ENCODE data around the gene POLR2H.
A peak's percentile ranks its signal among the peaks of the same experiment; 100 is the strongest.

Gene POLR2H

DNA sequence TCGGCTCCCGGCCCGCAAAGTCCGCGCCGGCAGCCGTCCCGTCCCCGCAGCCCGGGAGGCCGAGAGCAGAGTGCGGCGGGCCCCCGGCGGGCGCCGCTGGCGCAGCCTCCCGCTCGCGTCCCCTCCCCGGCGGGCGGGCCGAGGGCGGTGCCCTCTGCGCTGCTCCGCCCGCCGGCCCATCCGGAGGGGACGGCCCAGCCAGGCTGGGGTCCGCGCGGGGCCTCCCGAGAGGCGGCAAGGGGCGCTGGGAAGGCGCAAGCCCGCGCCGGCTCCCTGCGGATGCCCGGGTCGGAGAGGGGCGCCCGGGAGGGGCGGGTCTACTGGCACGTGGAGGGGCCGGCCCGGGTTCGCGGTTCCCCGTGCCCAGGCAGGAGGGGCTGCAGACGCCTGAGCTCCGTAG, at the start of gene POLR2H, which contains the start of gene CLCN2:
Gene POLR2H (plus strand): TSS at position 179 of the 400 bp plus-strand sequence. CDS start 1,783 bp downstream, outside the sequence.
Gene CLCN2 (minus strand): TSS at position 74 of the 400 bp plus-strand sequence. CDS start 126 bp downstream, outside the sequence.
- Histone ChIP-seq H3K9me3 (ENCODE audit: control insufficient read depth, insufficient read depth, low read length) (no peaks in the 10 kb centered on the region), H3K4me1 (ENCODE audit: control insufficient read depth, insufficient read depth, low read length) (peaks cover 13% of the 10 kb centered on the region), H3K36me3 (ENCODE audit: control insufficient read depth, insufficient read depth, low read length) (peaks cover 35% of the 10 kb centered on the region), H3K27ac (ENCODE audit: low read depth, low read length) (peak within 1 kb of the TSS; percentile 100), H3K4me3 (ENCODE audit: low read depth, low read length) (peak within 1 kb of the TSS; percentile 95), H3K27me3 (ENCODE audit: control insufficient read depth, insufficient read depth, low read length) (peaks cover 17% of the 10 kb centered on the region), H3K9ac (ENCODE audit: low read depth, low read length) (peak within 1 kb of the TSS; percentile 55)

DNA sequence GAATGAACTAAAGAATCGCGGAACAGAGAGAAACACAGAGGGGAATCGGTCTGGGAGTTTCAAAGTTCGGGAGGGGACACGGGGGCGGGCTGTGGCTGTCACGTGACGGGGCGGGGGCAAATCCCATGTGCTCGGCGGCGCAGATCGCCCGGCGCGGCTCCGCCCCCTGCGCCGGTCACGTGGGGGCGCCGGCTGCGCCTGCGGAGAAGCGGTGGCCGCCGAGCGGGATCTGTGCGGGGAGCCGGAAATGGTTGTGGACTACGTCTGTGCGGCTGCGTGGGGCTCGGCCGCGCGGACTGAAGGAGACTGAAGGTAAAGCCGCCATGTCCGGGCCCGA, 47.2 kb upstream of the POLR2H start, which contains the start of gene EIF4G1:
Gene EIF4G1 (plus strand): TSS at position 244 of the 337 bp plus-strand sequence. CDS start 1,191 bp downstream, outside the sequence.
- peak within 1 kb of the TSS; percentile 94 for H3K9ac ChIP-seq (ENCODE audit: low read depth, low read length)
- peak within 1 kb of the TSS; percentile 94 for H3K4me3 ChIP-seq (ENCODE audit: low read depth, low read length)
- H3K36me3 ChIP-seq (ENCODE audit: control insufficient read depth, insufficient read depth, low read length) = peaks cover 35% of the 10 kb centered on the region
- H3K27me3 ChIP-seq (ENCODE audit: control insufficient read depth, insufficient read depth, low read length) = no peaks in the 10 kb centered on the region
- H3K4me1 ChIP-seq (ENCODE audit: control insufficient read depth, insufficient read depth, low read length) = peaks cover 12% of the 10 kb centered on the region; the same call in 1 of the 2 replicates
- peak within 1 kb of the TSS; percentile 93 for H3K27ac ChIP-seq (ENCODE audit: low read depth, low read length)
- no peaks in the 10 kb centered on the region for H3K9me3 ChIP-seq (ENCODE audit: control insufficient read depth, insufficient read depth, low read length)

DNA sequence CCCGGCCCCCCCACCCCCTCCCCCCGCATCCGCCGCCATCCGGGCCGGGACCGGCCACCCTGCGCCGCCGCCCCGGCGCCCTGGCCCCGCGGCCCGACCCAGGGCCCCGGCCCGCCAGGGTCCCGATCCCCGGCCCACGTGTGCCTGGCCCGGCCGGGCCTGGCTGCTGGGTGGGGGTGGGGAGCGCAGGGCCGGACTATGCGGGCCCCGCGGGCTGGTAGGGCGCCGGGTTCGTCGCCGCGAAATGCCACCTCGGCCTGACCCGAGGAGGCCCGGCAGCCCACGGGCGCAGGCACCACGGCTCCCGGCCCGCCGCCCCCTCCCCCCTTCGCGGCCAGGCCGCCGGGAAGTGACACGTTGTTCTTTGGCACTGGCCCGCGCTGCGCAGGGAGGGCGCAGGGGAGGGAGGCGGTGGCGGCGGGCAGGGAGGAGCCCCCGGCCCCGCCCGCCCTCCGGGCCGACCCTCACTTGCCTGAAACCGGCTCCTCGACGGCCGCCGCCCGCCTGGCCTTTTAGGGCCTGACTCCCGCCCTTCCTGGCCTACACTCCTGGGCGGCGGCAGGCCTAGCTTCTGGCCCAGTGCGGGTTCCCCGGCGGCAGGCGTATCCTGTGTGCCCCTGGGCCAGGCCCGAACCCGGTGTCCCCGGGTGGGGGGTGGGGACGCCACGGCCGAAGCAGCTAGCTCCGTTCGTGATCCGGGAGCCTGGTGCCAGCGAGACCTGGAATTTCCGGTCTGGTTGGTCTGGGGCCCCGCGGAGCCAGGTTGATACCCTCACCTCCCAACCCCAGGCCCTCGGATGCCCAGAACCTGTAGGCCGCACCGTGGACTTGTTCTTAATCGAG, 46.6 kb upstream of the POLR2H start:
- Histone ChIP-seq H3K9ac (ENCODE audit: low read depth, low read length) (peak overlapping the region; percentile 94), H3K27ac (ENCODE audit: low read depth, low read length) (peak overlapping the region; percentile 93), H3K27me3 (ENCODE audit: control insufficient read depth, insufficient read depth, low read length) (no peaks in the 10 kb centered on the region), H3K9me3 (ENCODE audit: control insufficient read depth, insufficient read depth, low read length) (no peaks in the 10 kb centered on the region), H3K4me3 (ENCODE audit: low read depth, low read length) (peak overlapping the region; percentile 94), H3K36me3 (ENCODE audit: control insufficient read depth, insufficient read depth, low read length) (peaks cover 40% of the 10 kb centered on the region), H3K4me1 (ENCODE audit: control insufficient read depth, insufficient read depth, low read length) (peaks cover 12% of the 10 kb centered on the region; the same call in 1 of the 2 replicates)

DNA sequence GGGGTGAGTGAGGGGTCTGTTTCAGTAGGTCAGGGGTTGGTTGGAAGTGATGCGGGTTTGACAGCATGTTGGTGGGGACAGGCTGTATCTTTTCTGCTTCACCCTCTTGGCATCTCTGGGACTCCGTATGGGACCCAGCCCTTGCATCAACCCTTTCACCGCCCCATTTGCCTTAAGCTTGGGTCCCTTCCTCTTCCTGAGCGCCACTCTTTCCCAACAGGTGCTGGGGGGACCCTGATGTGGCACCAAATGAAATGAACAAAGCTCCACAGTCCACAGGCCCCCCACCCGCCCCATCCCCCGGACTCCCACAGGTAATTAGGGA, 46.0 kb upstream of the POLR2H start:
- H3K27ac ChIP-seq (ENCODE audit: low read depth, low read length) = peak overlapping the region; percentile 93
- peak overlapping the region; percentile 94 for H3K4me3 ChIP-seq (ENCODE audit: low read depth, low read length)
- H3K36me3 ChIP-seq (ENCODE audit: control insufficient read depth, insufficient read depth, low read length) = peaks cover 43% of the 10 kb centered on the region
- no peaks in the 10 kb centered on the region for H3K27me3 ChIP-seq (ENCODE audit: control insufficient read depth, insufficient read depth, low read length)
- no peaks in the 10 kb centered on the region for H3K9me3 ChIP-seq (ENCODE audit: control insufficient read depth, insufficient read depth, low read length)
- H3K4me1 ChIP-seq (ENCODE audit: control insufficient read depth, insufficient read depth, low read length) = peaks cover 12% of the 10 kb centered on the region; the same call in 1 of the 2 replicates
- peak overlapping the region; percentile 94 for H3K9ac ChIP-seq (ENCODE audit: low read depth, low read length)

DNA sequence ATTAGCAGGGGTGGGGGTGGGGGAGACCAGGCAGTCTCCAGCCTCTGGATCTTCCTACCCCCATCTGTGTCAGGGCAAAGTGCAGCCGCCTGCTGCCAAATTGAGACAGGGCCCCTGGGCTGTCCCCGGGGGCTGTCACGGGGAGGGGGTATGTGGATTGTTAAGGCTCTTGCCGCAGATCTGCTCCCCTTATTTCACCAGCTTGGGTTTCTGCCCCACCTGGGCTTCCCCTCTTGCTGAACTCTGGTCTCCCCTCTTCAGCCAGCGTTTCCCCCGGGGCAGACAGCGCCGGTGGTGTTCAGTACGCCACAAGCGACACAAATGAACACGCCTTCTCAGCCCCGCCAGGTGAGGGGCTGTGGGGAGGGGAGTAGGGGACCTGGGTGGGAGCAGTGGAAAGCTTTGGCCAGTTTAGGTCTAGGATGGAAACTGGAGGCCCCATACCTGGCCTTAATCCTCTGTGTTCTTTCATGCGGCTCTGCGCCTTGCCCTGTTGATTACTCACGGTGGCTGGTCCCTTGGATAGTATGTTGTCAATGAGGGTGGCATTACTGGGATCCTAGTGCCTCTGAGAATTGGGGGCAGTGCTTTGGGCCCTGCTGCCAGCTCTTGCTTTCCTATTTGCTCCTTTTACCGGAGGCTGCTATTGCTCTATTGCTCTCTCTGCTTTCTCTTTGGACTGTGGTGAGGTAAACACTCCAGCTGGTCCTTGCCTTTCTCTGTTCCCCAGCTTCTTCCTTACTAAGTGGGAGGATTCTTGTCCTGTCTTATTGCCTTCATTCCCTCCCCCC, 45.4 kb upstream of the POLR2H start:
- H3K36me3 ChIP-seq (ENCODE audit: control insufficient read depth, insufficient read depth, low read length) = peaks cover 48% of the 10 kb centered on the region
- peak overlapping the region; percentile 24 for H3K27ac ChIP-seq (ENCODE audit: low read depth, low read length)
- no peaks in the 10 kb centered on the region for H3K27me3 ChIP-seq (ENCODE audit: control insufficient read depth, insufficient read depth, low read length)
- no peaks in the 10 kb centered on the region for H3K9me3 ChIP-seq (ENCODE audit: control insufficient read depth, insufficient read depth, low read length)
- no peak overlapping the region; the same call in 1 of the 2 replicates for H3K9ac ChIP-seq (ENCODE audit: low read depth, low read length)
- H3K4me3 ChIP-seq (ENCODE audit: low read depth, low read length) = peak overlapping the region; percentile 94
- H3K4me1 ChIP-seq (ENCODE audit: control insufficient read depth, insufficient read depth, low read length) = peaks cover 12% of the 10 kb centered on the region; the same call in 1 of the 2 replicates

DNA sequence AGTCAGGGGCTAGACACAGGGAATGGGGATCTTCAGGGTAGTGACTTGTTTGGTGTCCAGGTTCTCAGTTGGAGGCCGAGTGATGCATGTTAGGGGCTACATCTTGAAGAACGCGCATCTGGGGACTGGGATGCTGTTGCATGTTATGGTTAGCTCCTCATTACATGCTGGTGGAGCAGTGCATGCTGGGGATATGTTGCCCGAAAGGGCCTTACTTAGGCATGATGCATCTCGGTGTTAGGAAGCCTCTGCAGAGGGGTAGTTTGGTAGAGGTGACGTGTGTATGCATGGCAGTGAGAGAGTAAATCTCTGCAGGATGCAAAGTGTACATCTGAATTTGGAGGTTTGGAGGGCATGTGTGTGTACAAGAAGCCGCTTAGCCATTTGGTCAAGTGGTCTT, 44.7 kb upstream of the POLR2H start:
- Histone ChIP-seq H3K9ac (ENCODE audit: low read depth, low read length) (peak overlapping the region; percentile 20; the same call in 1 of the 2 replicates), H3K36me3 (ENCODE audit: control insufficient read depth, insufficient read depth, low read length) (peaks cover 56% of the 10 kb centered on the region), H3K4me1 (ENCODE audit: control insufficient read depth, insufficient read depth, low read length) (peaks cover 12% of the 10 kb centered on the region; the same call in 1 of the 2 replicates), H3K4me3 (ENCODE audit: low read depth, low read length) (peak overlapping the region; percentile 94), H3K27ac (ENCODE audit: low read depth, low read length) (no peak overlapping the region), H3K27me3 (ENCODE audit: control insufficient read depth, insufficient read depth, low read length) (no peaks in the 10 kb centered on the region), H3K9me3 (ENCODE audit: control insufficient read depth, insufficient read depth, low read length) (no peaks in the 10 kb centered on the region)

DNA sequence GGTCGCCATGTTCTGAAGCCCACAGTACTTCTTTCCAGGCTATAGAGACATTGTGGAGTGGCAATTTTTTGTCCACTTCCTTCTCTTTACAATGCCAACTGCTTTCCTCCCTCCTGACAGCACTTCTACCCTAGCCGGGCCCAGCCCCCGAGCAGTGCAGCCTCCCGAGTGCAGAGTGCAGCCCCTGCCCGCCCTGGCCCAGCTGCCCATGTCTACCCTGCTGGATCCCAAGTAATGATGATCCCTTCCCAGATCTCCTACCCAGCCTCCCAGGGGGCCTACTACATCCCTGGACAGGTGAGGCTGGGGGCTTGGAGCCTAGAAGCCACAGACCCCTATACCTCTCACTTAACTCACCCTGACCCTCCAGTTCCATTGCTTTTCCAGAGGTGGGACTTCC, 44.3 kb upstream of the POLR2H start:
- Histone ChIP-seq H3K9ac (ENCODE audit: low read depth, low read length) (no peak overlapping the region), H3K27ac (ENCODE audit: low read depth, low read length) (no peak overlapping the region), H3K27me3 (ENCODE audit: control insufficient read depth, insufficient read depth, low read length) (no peaks in the 10 kb centered on the region), H3K9me3 (ENCODE audit: control insufficient read depth, insufficient read depth, low read length) (no peaks in the 10 kb centered on the region), H3K4me1 (ENCODE audit: control insufficient read depth, insufficient read depth, low read length) (peaks cover 12% of the 10 kb centered on the region; the same call in 1 of the 2 replicates), H3K4me3 (ENCODE audit: low read depth, low read length) (peak overlapping the region; percentile 94; the same call in 1 of the 2 replicates), H3K36me3 (ENCODE audit: control insufficient read depth, insufficient read depth, low read length) (peaks cover 60% of the 10 kb centered on the region)

DNA sequence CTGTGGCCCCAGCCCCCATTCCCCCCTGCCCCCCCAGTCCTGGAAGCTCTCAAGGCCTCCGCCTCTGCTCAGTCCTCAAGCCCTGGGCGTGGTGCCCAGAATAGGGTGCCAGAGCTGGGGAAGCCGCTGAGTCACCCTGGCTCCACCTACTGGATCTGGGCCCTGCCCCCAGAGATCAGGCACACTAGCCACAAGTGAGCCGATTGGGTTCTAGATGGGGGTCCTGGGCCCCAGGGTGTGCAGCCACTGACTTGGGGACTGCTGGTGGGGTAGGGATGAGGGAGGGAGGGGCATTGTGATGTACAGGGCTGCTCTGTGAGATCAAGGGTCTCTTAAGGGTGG, 41.4 kb upstream of the POLR2H start:
- peaks cover 89% of the 10 kb centered on the region for H3K36me3 ChIP-seq (ENCODE audit: control insufficient read depth, insufficient read depth, low read length)
- H3K27ac ChIP-seq (ENCODE audit: low read depth, low read length) = no peak overlapping the region
- peaks cover 12% of the 10 kb centered on the region; the same call in 1 of the 2 replicates for H3K4me1 ChIP-seq (ENCODE audit: control insufficient read depth, insufficient read depth, low read length)
- H3K9me3 ChIP-seq (ENCODE audit: control insufficient read depth, insufficient read depth, low read length) = no peaks in the 10 kb centered on the region
- H3K4me3 ChIP-seq (ENCODE audit: low read depth, low read length) = no peak overlapping the region
- no peaks in the 10 kb centered on the region for H3K27me3 ChIP-seq (ENCODE audit: control insufficient read depth, insufficient read depth, low read length)
- no peak overlapping the region for H3K9ac ChIP-seq (ENCODE audit: low read depth, low read length)

DNA sequence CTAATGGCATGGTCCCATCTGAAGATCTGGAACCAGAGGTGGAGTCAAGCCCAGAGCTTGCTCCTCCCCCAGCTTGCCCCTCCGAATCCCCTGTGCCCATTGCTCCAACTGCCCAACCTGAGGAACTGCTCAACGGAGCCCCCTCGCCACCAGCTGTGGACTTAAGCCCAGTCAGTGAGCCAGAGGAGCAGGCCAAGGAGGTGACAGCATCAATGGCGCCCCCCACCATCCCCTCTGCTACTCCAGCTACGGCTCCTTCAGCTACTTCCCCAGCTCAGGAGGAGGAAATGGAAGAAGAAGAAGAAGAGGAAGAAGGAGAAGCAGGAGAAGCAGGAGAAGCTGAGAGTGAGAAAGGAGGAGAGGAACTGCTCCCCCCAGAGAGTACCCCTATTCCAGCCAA, 39.8 kb upstream of the POLR2H start:
- Histone ChIP-seq H3K27me3 (ENCODE audit: control insufficient read depth, insufficient read depth, low read length) (no peaks in the 10 kb centered on the region), H3K27ac (ENCODE audit: low read depth, low read length) (no peak overlapping the region), H3K4me1 (ENCODE audit: control insufficient read depth, insufficient read depth, low read length) (peaks cover 10% of the 10 kb centered on the region; the same call in 1 of the 2 replicates), H3K4me3 (ENCODE audit: low read depth, low read length) (no peak overlapping the region), H3K36me3 (ENCODE audit: control insufficient read depth, insufficient read depth, low read length) (peaks cover 100% of the 10 kb centered on the region), H3K9me3 (ENCODE audit: control insufficient read depth, insufficient read depth, low read length) (no peaks in the 10 kb centered on the region), H3K9ac (ENCODE audit: low read depth, low read length) (no peak overlapping the region)

DNA sequence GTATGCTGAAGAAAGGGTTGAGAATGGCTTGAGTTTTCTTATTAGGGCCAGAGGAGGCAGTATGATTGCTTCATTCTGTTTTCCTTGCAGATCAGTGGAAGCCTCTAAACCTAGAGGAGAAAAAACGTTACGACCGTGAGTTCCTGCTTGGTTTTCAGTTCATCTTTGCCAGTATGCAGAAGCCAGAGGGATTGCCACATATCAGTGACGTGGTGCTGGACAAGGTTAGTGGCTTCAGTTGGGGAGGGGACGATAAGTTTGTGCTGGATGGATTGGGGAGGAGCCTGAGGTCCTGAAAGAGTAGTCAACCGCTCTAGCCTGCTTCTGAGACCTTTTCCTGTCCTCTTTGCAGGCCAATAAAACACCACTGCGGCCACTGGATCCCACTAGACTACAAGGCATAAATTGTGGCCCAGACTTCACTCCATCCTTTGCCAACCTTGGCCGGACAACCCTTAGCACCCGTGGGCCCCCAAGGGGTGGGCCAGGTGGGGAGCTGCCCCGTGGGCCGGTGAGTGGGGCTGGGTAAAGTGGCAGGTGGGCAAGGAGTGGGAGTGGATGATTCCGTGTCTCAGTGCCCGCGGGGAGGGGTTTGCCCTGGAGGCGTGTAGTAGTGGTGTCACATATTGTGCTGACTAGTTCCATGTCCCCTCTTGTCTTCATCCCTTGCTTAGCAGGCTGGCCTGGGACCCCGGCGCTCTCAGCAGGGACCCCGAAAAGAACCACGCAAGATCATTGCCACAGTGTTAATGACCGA, 38.6 kb upstream of the POLR2H start:
- H3K27ac ChIP-seq (ENCODE audit: low read depth, low read length) = no peak overlapping the region
- H3K9ac ChIP-seq (ENCODE audit: low read depth, low read length) = no peak overlapping the region
- H3K4me1 ChIP-seq (ENCODE audit: control insufficient read depth, insufficient read depth, low read length) = no peaks in the 10 kb centered on the region
- H3K36me3 ChIP-seq (ENCODE audit: control insufficient read depth, insufficient read depth, low read length) = peaks cover 100% of the 10 kb centered on the region
- H3K4me3 ChIP-seq (ENCODE audit: low read depth, low read length) = no peak overlapping the region
- H3K27me3 ChIP-seq (ENCODE audit: control insufficient read depth, insufficient read depth, low read length) = no peaks in the 10 kb centered on the region
- no peaks in the 10 kb centered on the region for H3K9me3 ChIP-seq (ENCODE audit: control insufficient read depth, insufficient read depth, low read length)
